ENCODE measurements around the gene NRXN3. TPM values are rescaled to one million over a fixed set of nuclear protein-coding genes. Genes with fewer than 3 reads are reported as not detected.
A peak's percentile ranks its signal among the peaks of the same experiment; 100 is the strongest.

The NRXN3 gene
- total RNA-seq, 1 experiment from 2014 or later: not detected

DNA sequence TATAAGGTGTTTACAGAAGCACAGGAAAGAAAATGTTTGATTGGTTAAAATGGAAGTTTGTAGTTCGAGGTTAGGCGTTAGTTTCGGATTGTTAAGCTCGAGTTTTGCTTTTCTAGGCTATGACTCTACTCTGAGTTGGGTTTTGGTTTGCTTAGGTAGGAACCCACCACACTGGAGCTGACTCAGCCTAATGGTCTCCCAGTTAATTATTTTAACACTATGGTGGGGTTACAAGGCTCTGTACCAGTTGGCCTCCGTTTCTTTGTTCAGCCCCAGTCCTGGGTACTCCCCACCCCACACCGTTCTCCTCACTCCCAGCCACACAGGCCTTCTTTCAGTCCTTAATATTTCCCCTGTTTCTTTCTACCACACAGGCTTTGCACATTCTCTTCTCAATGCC is 583.9 kb downstream of the NRXN3 start:
- ChIA-PET CTCF (no interaction called here), POLR2A (no interaction called here)
- ATAC-seq (no peak), DNase-seq (ENCODE audit: low read depth, low spot score) (no peak)
- BruUV-seq (replicated peaks): no TSS peak
- in situ Hi-C loops (cut with HindIII; ENCODE audit: low pct_unique_long_range_greater_than_20kb, low sequenced_read_pairs): no loop called here
- Histone ChIP-seq H3K9me3 (ENCODE audit: control insufficient read depth, insufficient read depth, low read depth, low read length) (no peaks in the 10 kb centered on the region), H3K27ac (ENCODE audit: low read length) (no peak overlapping the region), H3K4me3 (ENCODE audit: low read depth in 2 of 2, low read length in 2 of 2) (no peak overlapping the region), H3K4me1 (ENCODE audit: control insufficient read depth, insufficient read depth, low read length) (no peaks in the 10 kb centered on the region), H3K27me3 (ENCODE audit: control insufficient read depth, insufficient read depth, low read length) (no peaks in the 10 kb centered on the region; the same call in 1 of the 2 replicates), H3K36me3 (ENCODE audit: control insufficient read depth, insufficient read depth, low read length) (no peaks in the 10 kb centered on the region)
- intact Hi-C loops (cut with micrococcal nuclease; ENCODE audit: unreplicated experiment): no loop called here
- TF ChIP-seq POLR2AphosphoS5 (IDR thresholded peaks at IDR 0.05; ENCODE audit: low read depth, low read length) (no peak), SIN3A (IDR thresholded peaks at IDR 0.05; ENCODE audit: borderline replicate concordance, insufficient read depth, low read depth, low read length) (no peak), TCF7L2 (IDR thresholded peaks at IDR 0.05; ENCODE audit: low read depth, low read length) (no peak)
- TF ChIP-seq, protein P1, sequence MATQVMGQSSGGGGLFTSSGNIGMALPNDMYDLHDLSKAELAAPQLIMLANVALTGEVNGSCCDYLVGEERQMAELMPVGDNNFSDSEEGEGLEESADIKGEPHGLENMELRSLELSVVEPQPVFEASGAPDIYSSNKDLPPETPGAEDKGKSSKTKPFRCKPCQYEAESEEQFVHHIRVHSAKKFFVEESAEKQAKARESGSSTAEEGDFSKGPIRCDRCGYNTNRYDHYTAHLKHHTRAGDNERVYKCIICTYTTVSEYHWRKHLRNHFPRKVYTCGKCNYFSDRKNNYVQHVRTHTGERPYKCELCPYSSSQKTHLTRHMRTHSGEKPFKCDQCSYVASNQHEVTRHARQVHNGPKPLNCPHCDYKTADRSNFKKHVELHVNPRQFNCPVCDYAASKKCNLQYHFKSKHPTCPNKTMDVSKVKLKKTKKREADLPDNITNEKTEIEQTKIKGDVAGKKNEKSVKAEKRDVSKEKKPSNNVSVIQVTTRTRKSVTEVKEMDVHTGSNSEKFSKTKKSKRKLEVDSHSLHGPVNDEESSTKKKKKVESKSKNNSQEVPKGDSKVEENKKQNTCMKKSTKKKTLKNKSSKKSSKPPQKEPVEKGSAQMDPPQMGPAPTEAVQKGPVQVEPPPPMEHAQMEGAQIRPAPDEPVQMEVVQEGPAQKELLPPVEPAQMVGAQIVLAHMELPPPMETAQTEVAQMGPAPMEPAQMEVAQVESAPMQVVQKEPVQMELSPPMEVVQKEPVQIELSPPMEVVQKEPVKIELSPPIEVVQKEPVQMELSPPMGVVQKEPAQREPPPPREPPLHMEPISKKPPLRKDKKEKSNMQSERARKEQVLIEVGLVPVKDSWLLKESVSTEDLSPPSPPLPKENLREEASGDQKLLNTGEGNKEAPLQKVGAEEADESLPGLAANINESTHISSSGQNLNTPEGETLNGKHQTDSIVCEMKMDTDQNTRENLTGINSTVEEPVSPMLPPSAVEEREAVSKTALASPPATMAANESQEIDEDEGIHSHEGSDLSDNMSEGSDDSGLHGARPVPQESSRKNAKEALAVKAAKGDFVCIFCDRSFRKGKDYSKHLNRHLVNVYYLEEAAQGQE (IDR thresholded peaks at IDR 0.05; ENCODE audit: insufficient read depth in 1 of 2, low read depth in 2 of 2, low read length in 1 of 2): no peak
- TF ChIP-seq, protein P2, sequence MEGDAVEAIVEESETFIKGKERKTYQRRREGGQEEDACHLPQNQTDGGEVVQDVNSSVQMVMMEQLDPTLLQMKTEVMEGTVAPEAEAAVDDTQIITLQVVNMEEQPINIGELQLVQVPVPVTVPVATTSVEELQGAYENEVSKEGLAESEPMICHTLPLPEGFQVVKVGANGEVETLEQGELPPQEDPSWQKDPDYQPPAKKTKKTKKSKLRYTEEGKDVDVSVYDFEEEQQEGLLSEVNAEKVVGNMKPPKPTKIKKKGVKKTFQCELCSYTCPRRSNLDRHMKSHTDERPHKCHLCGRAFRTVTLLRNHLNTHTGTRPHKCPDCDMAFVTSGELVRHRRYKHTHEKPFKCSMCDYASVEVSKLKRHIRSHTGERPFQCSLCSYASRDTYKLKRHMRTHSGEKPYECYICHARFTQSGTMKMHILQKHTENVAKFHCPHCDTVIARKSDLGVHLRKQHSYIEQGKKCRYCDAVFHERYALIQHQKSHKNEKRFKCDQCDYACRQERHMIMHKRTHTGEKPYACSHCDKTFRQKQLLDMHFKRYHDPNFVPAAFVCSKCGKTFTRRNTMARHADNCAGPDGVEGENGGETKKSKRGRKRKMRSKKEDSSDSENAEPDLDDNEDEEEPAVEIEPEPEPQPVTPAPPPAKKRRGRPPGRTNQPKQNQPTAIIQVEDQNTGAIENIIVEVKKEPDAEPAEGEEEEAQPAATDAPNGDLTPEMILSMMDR (IDR thresholded peaks at IDR 0.05): no peak

- no peaks in the 10 kb centered on the region for H3K9me3 ChIP-seq (ENCODE audit: control insufficient read depth, insufficient read depth, low read depth, low read length)
- in situ Hi-C loops (cut with HindIII; ENCODE audit: low pct_unique_long_range_greater_than_20kb, low sequenced_read_pairs) (no loop called here), intact Hi-C loops (cut with micrococcal nuclease; ENCODE audit: unreplicated experiment) (no loop called here)
- CTCF ChIA-PET: no interaction called here
- H3K36me3 ChIP-seq (ENCODE audit: control insufficient read depth, insufficient read depth, low read length): no peaks in the 10 kb centered on the region
- POLR2A ChIA-PET: no interaction called here
- TF ChIP-seq POLR2AphosphoS5 (IDR thresholded peaks at IDR 0.05; ENCODE audit: low read depth, low read length): no peak
- TF ChIP-seq, protein P2 (IDR thresholded peaks at IDR 0.05): peak; percentile 64
- no peak overlapping the region for H3K4me3 ChIP-seq (ENCODE audit: low read depth in 2 of 2, low read length in 2 of 2)
- H3K27ac ChIP-seq (ENCODE audit: low read length): no peak overlapping the region
- ATAC-seq: no peak
- H3K4me1 ChIP-seq (ENCODE audit: control insufficient read depth, insufficient read depth, low read length): no peaks in the 10 kb centered on the region
- no TSS peak for BruUV-seq (replicated peaks)
- H3K27me3 ChIP-seq (ENCODE audit: control insufficient read depth, insufficient read depth, low read length): no peaks in the 10 kb centered on the region; the same call in 1 of the 2 replicates
- DNase-seq (ENCODE audit: low read depth, low spot score): peak; percentile 25
Measured at GRCh38 chr14:78758333-78758732, 588.2 kb downstream of the NRXN3 start.

All from Panc1 (cell line).